ENCODE measurements around the gene PHC3. TPM values are rescaled to one million over a fixed set of nuclear protein-coding genes. Genes with fewer than 3 reads are reported as not detected.

Gene PHC3
- total RNA-seq, 6 experiments from 2014 or later, result 38.8 to 61.3 (median 55.7) TPM

- Mint-ChIP-seq H3K9me3 (no peaks in the 10 kb centered on the region), H3K4me3 (no peak overlapping the region), H3K4me1 (ENCODE audit: low read depth) (peaks cover 18% of the 10 kb centered on the region), H3K27ac (no peak overlapping the region), H3K27me3 (ENCODE audit: insufficient read depth) (peaks cover 9% of the 10 kb centered on the region), H3K36me3 (ENCODE audit: low read depth) (no peaks in the 10 kb centered on the region)
- no peak for DNase-seq
- TF ChIP-seq CTCF (IDR thresholded peaks at IDR 0.05), result no peak
Observed at GRCh38 chr3:170050753-170051152, 130.8 kb downstream of the PHC3 start.

GRCh38 chr3:170049146-170050000 is 132.2 kb downstream of the PHC3 start:
- Mint-ChIP-seq H3K4me1 (ENCODE audit: low read depth) (peaks cover 12% of the 10 kb centered on the region), H3K4me3 (no peak overlapping the region), H3K9me3 (no peaks in the 10 kb centered on the region), H3K27me3 (ENCODE audit: insufficient read depth) (peaks cover 9% of the 10 kb centered on the region), H3K27ac (no peak overlapping the region), H3K36me3 (ENCODE audit: low read depth) (no peaks in the 10 kb centered on the region)
- no peak for DNase-seq
- no peak for TF ChIP-seq CTCF (IDR thresholded peaks at IDR 0.05)

- Mint-ChIP-seq H3K4me3 (no peak overlapping the region), H3K4me1 (ENCODE audit: low read depth) (peaks cover 12% of the 10 kb centered on the region), H3K27me3 (ENCODE audit: insufficient read depth) (peaks cover 16% of the 10 kb centered on the region), H3K27ac (no peak overlapping the region), H3K9me3 (no peaks in the 10 kb centered on the region), H3K36me3 (ENCODE audit: low read depth) (no peaks in the 10 kb centered on the region)
- no peak for TF ChIP-seq CTCF (IDR thresholded peaks at IDR 0.05)
- no peak for DNase-seq
Observed at GRCh38 chr3:170047133-170047404, 134.5 kb downstream of the PHC3 start.

GRCh38 chr3:170046269-170047132 is 135.0 kb downstream of the PHC3 start:
- no peak for TF ChIP-seq CTCF (IDR thresholded peaks at IDR 0.05)
- DNase-seq, result no peak
- Mint-ChIP-seq H3K9me3 (no peaks in the 10 kb centered on the region), H3K4me3 (no peak overlapping the region; the same call in 1 of the 2 replicates), H3K27ac (no peak overlapping the region), H3K36me3 (ENCODE audit: low read depth) (no peaks in the 10 kb centered on the region), H3K27me3 (ENCODE audit: insufficient read depth) (peaks cover 17% of the 10 kb centered on the region), H3K4me1 (ENCODE audit: low read depth) (peaks cover 12% of the 10 kb centered on the region)

GRCh38 chr3:170044795-170045244 is 136.7 kb downstream of the PHC3 start:
- H3K36me3 Mint-ChIP-seq (ENCODE audit: low read depth), result no peaks in the 10 kb centered on the region
- H3K27ac Mint-ChIP-seq, result no peak overlapping the region
- peaks cover 19% of the 10 kb centered on the region for H3K4me1 Mint-ChIP-seq (ENCODE audit: low read depth)
- H3K4me3 Mint-ChIP-seq, result no peak overlapping the region
- no peak for DNase-seq
- H3K9me3 Mint-ChIP-seq, result no peaks in the 10 kb centered on the region
- no peak for TF ChIP-seq CTCF (IDR thresholded peaks at IDR 0.05)
- peaks cover 27% of the 10 kb centered on the region for H3K27me3 Mint-ChIP-seq (ENCODE audit: insufficient read depth)
